SH-SY5Y (cell line): ENCODE data around the gene TTLL13.

Experiments
- GATA2 ChIP-seq: IDR thresholded peaks from 2 replicates; pipeline ENCODE4 v1.6.1; 2011; ENCODE audit warnings: mild to moderate bottlenecking, low read depth, low read length
- GATA3 ChIP-seq: IDR thresholded peaks from 2 replicates; pipeline ENCODE4 v1.6.1; 2011; ENCODE audit warnings: low read depth, mild to moderate bottlenecking, low read length, moderate library complexity

- TF ChIP-seq GATA3 (no peak), GATA2 (no peak)
Observed at GRCh38 chr15:90219421-90220141, 29.8 kb upstream of the TTLL13 start.
